Endothelial cell of umbilical vein (primary cell): ENCODE measurements around the gene CPA3. TPM values are rescaled to one million over a fixed set of nuclear protein-coding genes. Genes with fewer than 3 reads are reported as not detected.

Source experiments
- BruUV-seq: library from RNA; stranded (reverse); fragments of 400-500 nt; replicated peaks from 2 replicates; lab custom pipeline; 2021; lab: Mats Ljungman, UMichigan
- CTCF ChIA-PET: fragments of 300-600, 350-600 bp; sonication (Branson Sonifier 250); formaldehyde crosslinking; loops from one replicate; lab custom pipeline; 2021; ENCODE audit warnings: antibody characterized with exemption, inconsistent platforms; lab: Charles Lee
- POLR2A ChIA-PET: fragments of 300-600, 350-600 bp; sonication (Branson Sonifier 250); formaldehyde crosslinking; loops from one replicate; lab custom pipeline; 2021; ENCODE audit warnings: antibody characterized with exemption, inconsistent platforms; lab: Charles Lee
- DNase-seq: peaks from one replicate; pipeline ENCODE4 v3.0.0-alpha.2; 2011; ENCODE audit warnings: low read depth, low spot score
- FAIRE-seq: peaks from 2 replicates; lab custom pipeline; 2011; peaks lifted over from hg19 to GRCh38; lab: Jason Lieb, UNC
- H2AFZ ChIP-seq: 2 replicates; pipeline ENCODE4 v1.6.0; 2012; ENCODE audit warnings: low read depth, low read length, control low read depth, inconsistent platforms
- H3K27ac ChIP-seq: 2 replicates; pipeline ENCODE4 v1.5.1; 2011; ENCODE audit warnings: low read depth, mild to moderate bottlenecking, control low read depth, low read length, moderate library complexity; ENCODE audit not compliant: insufficient read depth
- H3K27me3 ChIP-seq, 2 experiments: 2 replicates each; pipeline versions ENCODE4 v1.6.0 to v1.6.1; 2011; ENCODE audit warnings: low read length in 2 of 2, mixed read lengths in 1 of 2; ENCODE audit not compliant: control insufficient read depth in 2 of 2, insufficient read depth in 2 of 2
- H3K36me3 ChIP-seq, 2 experiments: 2 replicates in 1 of 2; 3 replicates in 1 of 2; pipeline ENCODE4 v1.5.1; 2011; ENCODE audit warnings: low read length in 2 of 2, mild to moderate bottlenecking in 1 of 2, moderate library complexity in 1 of 2; ENCODE audit not compliant: control insufficient read depth in 2 of 2, insufficient read depth in 2 of 2; ENCODE audit errors: extremely low read depth in 1 of 2
- H3K4me1 ChIP-seq: 3 replicates; pipeline ENCODE4 v1.5.1; 2011; ENCODE audit warnings: mild to moderate bottlenecking, low read length; ENCODE audit not compliant: control insufficient read depth, insufficient read depth; ENCODE audit errors: extremely low read depth
- H3K4me2 ChIP-seq: 2 replicates; pipeline ENCODE4 v1.6.1; 2011; ENCODE audit warnings: low read length, control low read depth, mixed read lengths; ENCODE audit not compliant: insufficient read depth
- H3K4me3 ChIP-seq, 3 experiments: fragments of 200-600 bp in 1 of 3; sonication (generic), shearing (Covaris generic) in 1 of 3; replicated peaks in 1 of 3; 2 replicates each; pipeline ENCODE4 v1.5.1; 2011 to 2016; ENCODE audit warnings: control low read depth in 3 of 3, low read length in 3 of 3, mild to moderate bottlenecking in 2 of 3, inconsistent platforms in 1 of 3, low read depth in 1 of 3, moderate library complexity in 1 of 3; ENCODE audit not compliant: insufficient read depth in 1 of 3
- H3K79me2 ChIP-seq: 2 replicates; pipeline ENCODE4 v1.6.0; 2012; ENCODE audit warnings: low read length, inconsistent platforms; ENCODE audit not compliant: control insufficient read depth, insufficient read depth
- H3K9ac ChIP-seq: replicated peaks from 2 replicates; pipeline ENCODE3; 2011; ENCODE audit warnings: low read length, control low read depth; ENCODE audit not compliant: insufficient read depth; ENCODE audit errors: extremely low read depth
- H3K9me1 ChIP-seq: replicated peaks from 3 replicates; pipeline ENCODE4 v1.6.0; 2011; ENCODE audit warnings: mild to moderate bottlenecking, low read length; ENCODE audit not compliant: control insufficient read depth, insufficient read depth; ENCODE audit errors: extremely low read depth
- H3K9me3 ChIP-seq: replicated peaks from 2 replicates; pipeline ENCODE4 v1.5.1; 2012; ENCODE audit warnings: low read length, inconsistent platforms; ENCODE audit not compliant: control insufficient read depth, insufficient read depth
- H4K20me1 ChIP-seq: replicated peaks from 2 replicates; pipeline ENCODE3; 2011; ENCODE audit warnings: mild to moderate bottlenecking, low read length; ENCODE audit not compliant: control insufficient read depth, insufficient read depth; ENCODE audit errors: extremely low read depth
- CTCF ChIP-seq, 2 donors: IDR thresholded peaks; 1 replicate in 1 of 2; 2 replicates in 1 of 2; pipeline ENCODE4 v1.5.1; 2011; ENCODE audit warnings: low read length in 2 of 2, mild to moderate bottlenecking in 2 of 2, moderate library complexity in 2 of 2, control low read depth in 1 of 2, inconsistent platforms in 1 of 2, low read depth in 1 of 2; ENCODE audit not compliant: insufficient read depth in 1 of 2; ENCODE audit errors: extremely low read depth in 1 of 2
- EZH2 ChIP-seq: IDR thresholded peaks from 2 replicates; pipeline ENCODE4 v1.6.1; 2012; ENCODE audit warnings: borderline replicate concordance, low read depth, mild to moderate bottlenecking, moderate library complexity, low read length, inconsistent platforms; ENCODE audit not compliant: severe bottlenecking
- FOS ChIP-seq: IDR thresholded peaks from 2 replicates; pipeline ENCODE4 v1.6.1; 2011; ENCODE audit warnings: mild to moderate bottlenecking, low read length, moderate library complexity, borderline replicate concordance; ENCODE audit not compliant: insufficient read depth
- GATA2 ChIP-seq: IDR thresholded peaks from 2 replicates; pipeline ENCODE4 v1.7.0; 2011; ENCODE audit warnings: low read depth, mild to moderate bottlenecking, moderate library complexity, mixed read lengths, low read length; ENCODE audit not compliant: insufficient read length, insufficient read depth
- JUN ChIP-seq: IDR thresholded peaks from 2 replicates; pipeline ENCODE4 v1.6.1; 2011; ENCODE audit warnings: borderline replicate concordance, low read depth; ENCODE audit not compliant: insufficient read length, insufficient read depth
- MAX ChIP-seq: IDR thresholded peaks from 2 replicates; pipeline ENCODE4 v1.6.1; 2011; ENCODE audit not compliant: insufficient read depth, insufficient read length
- MYC ChIP-seq: IDR thresholded peaks from one replicate; pipeline ENCODE4 v1.6.1; 2011; ENCODE audit warnings: mild to moderate bottlenecking, low read depth, low read length
- POLR2A ChIP-seq: IDR thresholded peaks from 2 replicates; pipeline ENCODE4 v1.6.1; 2012; ENCODE audit warnings: low read depth, mild to moderate bottlenecking, control low read depth, low read length
- POLR2AphosphoS5 ChIP-seq: IDR thresholded peaks from 2 replicates; pipeline ENCODE4 v1.6.1; 2012; ENCODE audit warnings: low read depth, mild to moderate bottlenecking, control low read depth, low read length, moderate library complexity; ENCODE audit not compliant: insufficient read depth
- dilution Hi-C: fragments of 300-500 bp; cut with MboI; formaldehyde crosslinking; loops from one replicate; pipeline ENCODE4 v1.15.0; 2019; ENCODE audit warnings: low sequenced_read_pairs; ENCODE audit not compliant: extremely low pct_ligation_motif_present
- intact Hi-C: fragments of 100-400 bp; cut with micrococcal nuclease; formaldehyde crosslinking; loops from one replicate; pipeline ENCODE4 v1.10.0; 2022
- polyA plus RNA-seq, 4 experiments: library from polyadenylated mRNA; depleted of rRNA in 3 of 4; stranded (reverse) in 3 of 4; unstranded in 1 of 4; fragments of >200 nt; gene quantifications; 2 replicates each; pipeline versions ENCODE4 v1.2.1 to v1.2.3, GENCODE V29; 2011 to 2012; ENCODE audit warnings: missing spikeins in 1 of 4
- total RNA-seq: library from RNA; stranded (reverse); gene quantifications from 2 replicates; pipeline ENCODE4 v1.2.3, GENCODE V29; 2021

Gene CPA3
- total and polyA plus RNA-seq, 2 donors (not counting 3 experiments of a cell fraction or from before 2014, with no cell fraction given) = 1.7 to 6.4 TPM

GRCh38 chr3:148911173-148911572 lies 46.1 kb downstream of the CPA3 start:
- Histone ChIP-seq H3K4me3 (no peak overlapping the region), H3K9ac (no peak overlapping the region), H3K36me3 (no peaks in the 10 kb centered on the region), H4K20me1 (no peaks in the 10 kb centered on the region), H3K79me2 (no peaks in the 10 kb centered on the region), H3K4me1 (no peaks in the 10 kb centered on the region), H3K9me1 (no peaks in the 10 kb centered on the region), H2AFZ (no peak overlapping the region), H3K27ac (no peak overlapping the region), H3K4me2 (no peak overlapping the region), H3K9me3 (no peaks in the 10 kb centered on the region), H3K27me3 (peaks cover 4 to 6% of the 10 kb centered on the region in 2 experiments)
- dilution Hi-C loops = no loop called here
- CTCF ChIA-PET = interaction anchor here (1.9 kb wide), 1 partner anchor 49 kb away, joined by 4 read pairs; no protein-coding TSS in a partner anchor
- intact Hi-C loops = no loop called here
- DNase-seq = no peak
- TF ChIP-seq MYC = no peak
- no peak for TF ChIP-seq EZH2
- TF ChIP-seq POLR2A = no peak
- no peak for TF ChIP-seq MAX
- TF ChIP-seq FOS = no peak
- no peak for TF ChIP-seq POLR2AphosphoS5
- TF ChIP-seq JUN = no peak
- TF ChIP-seq CTCF (IDR thresholded peaks at IDR 0.05; ENCODE audit: extremely low read depth in 1 of 2, insufficient read depth in 1 of 2, low read depth in 1 of 2, low read length in 2 of 2) = no peak
- no peak for TF ChIP-seq GATA2
- FAIRE-seq = no peak
- POLR2A ChIA-PET = no interaction called here
- no TSS peak for BruUV-seq
